ENCODE results near the gene SPA17. TPM values are rescaled to one million over a fixed set of nuclear protein-coding genes. Genes with fewer than 3 reads are reported as not detected.

SPA17 gene
- polyA plus RNA-seq, 3 donors, result 0.75 to 6.7 (median 4.2) TPM

- no peak for DNase-seq
- Mint-ChIP-seq H3K9me3 (peaks cover 0 to 2% (median 0%) of the 10 kb centered on the region in 7 donors), H3K27me3 (ENCODE audit: low read depth in 3 of 3) (no peaks in the 10 kb centered on the region), H3K4me3 (peak overlapping the region; percentile 88 to 93), H3K27ac (peak overlapping the region; percentile 92 to 99 (median 97)), H3K4me1 (peaks cover 38% of the 10 kb centered on the region), H3K36me3 (no peaks in the 10 kb centered on the region)
- Histone ChIP-seq H3K9me3 (replicated peaks in 1 of 2; ENCODE audit: control insufficient read depth in 1 of 2, insufficient read depth in 1 of 2, low read length in 2 of 2) (no peaks in the 10 kb centered on the region), H3K4me1 (ENCODE audit: control insufficient read depth in 1 of 2, insufficient read depth in 2 of 2, low read length in 2 of 2) (peaks cover 35% of the 10 kb centered on the region in 2 donors), H2AFZ (ENCODE audit: insufficient read depth, low read depth, low read length, poor library complexity, severe bottlenecking) (peak overlapping the region; percentile 99), H3K9ac (ENCODE audit: insufficient read depth, low read length, poor library complexity, severe bottlenecking) (peak overlapping the region; percentile 71), H3K27me3 (ENCODE audit: control insufficient read depth in 2 of 2, insufficient read depth in 2 of 2, low read length in 2 of 2) (no peaks in the 10 kb centered on the region), H3K36me3 (replicated peaks in 1 of 2; ENCODE audit: control insufficient read depth in 1 of 2, insufficient read depth in 2 of 2, low read length in 2 of 2) (no peaks in the 10 kb centered on the region), H3K27ac (ENCODE audit: low read depth in 1 of 2, low read length in 2 of 2) (peak overlapping the region; percentile 53 to 84), H4K20me1 (ENCODE audit: insufficient read depth, low read length) (no peaks in the 10 kb centered on the region), H3K4me3 (replicated peaks in 1 of 3; ENCODE audit: low read depth in 2 of 3, low read length in 3 of 3) (peak overlapping the region; percentile 73 to 91 (median 78)), H3K4me2 (replicated peaks; ENCODE audit: extremely low read depth, low read length, poor library complexity, severe bottlenecking) (peak overlapping the region; percentile 96), H3K79me2 (ENCODE audit: insufficient read depth, low read length) (no peaks in the 10 kb centered on the region)
- WGBS (ENCODE audit: insufficient coverage), result 46% methylated on average over 16 of the region's 18 CpGs
- intact Hi-C loops (cut with micrococcal nuclease), result loop anchor here in 1 of 2 donors (5.0 kb wide), 1 partner anchor 128 kb away; the partner anchor contains the start of gene MSANTD2
- TF ChIP-seq CTCF (IDR thresholded peaks at IDR 0.05), result no peak
Observed at GRCh38 chr11:124674168-124674517, 439 bp downstream of the SPA17 start.

GRCh38 chr11:124674571-124674970, 867 bp downstream of the SPA17 start:
- Histone ChIP-seq H3K4me3 (replicated peaks in 1 of 3; ENCODE audit: low read depth in 2 of 3, low read length in 3 of 3) (peak overlapping the region in 2 of 3 experiments; percentile 73 to 91), H3K36me3 (replicated peaks in 1 of 2; ENCODE audit: control insufficient read depth in 1 of 2, insufficient read depth in 2 of 2, low read length in 2 of 2) (no peaks in the 10 kb centered on the region), H3K9me3 (replicated peaks in 1 of 2; ENCODE audit: control insufficient read depth in 1 of 2, insufficient read depth in 1 of 2, low read length in 2 of 2) (no peaks in the 10 kb centered on the region), H3K9ac (ENCODE audit: insufficient read depth, low read length, poor library complexity, severe bottlenecking) (no peak overlapping the region), H4K20me1 (ENCODE audit: insufficient read depth, low read length) (no peaks in the 10 kb centered on the region), H3K79me2 (ENCODE audit: insufficient read depth, low read length) (no peaks in the 10 kb centered on the region), H2AFZ (ENCODE audit: insufficient read depth, low read depth, low read length, poor library complexity, severe bottlenecking) (peak overlapping the region; percentile 99), H3K4me1 (ENCODE audit: control insufficient read depth in 1 of 2, insufficient read depth in 2 of 2, low read length in 2 of 2) (peaks cover 35% of the 10 kb centered on the region in 2 donors), H3K4me2 (replicated peaks; ENCODE audit: extremely low read depth, low read length, poor library complexity, severe bottlenecking) (peak overlapping the region; percentile 96), H3K27me3 (ENCODE audit: control insufficient read depth in 2 of 2, insufficient read depth in 2 of 2, low read length in 2 of 2) (no peaks in the 10 kb centered on the region), H3K27ac (ENCODE audit: low read depth in 1 of 2, low read length in 2 of 2) (peak overlapping the region; percentile 53 to 84)
- Mint-ChIP-seq H3K36me3 (no peaks in the 10 kb centered on the region), H3K4me1 (peaks cover 38% of the 10 kb centered on the region), H3K27me3 (ENCODE audit: low read depth in 3 of 3) (no peaks in the 10 kb centered on the region), H3K27ac (peak overlapping the region; percentile 92 to 99 (median 97)), H3K4me3 (peak overlapping the region; percentile 88 to 93), H3K9me3 (peaks cover 0 to 2% (median 0%) of the 10 kb centered on the region in 7 donors)
- TF ChIP-seq CTCF (IDR thresholded peaks at IDR 0.05), result no peak
- no CpG with 5 or more reads among the region's 5 CpGs for WGBS (ENCODE audit: insufficient coverage)
- intact Hi-C loops (cut with micrococcal nuclease), result loop anchor here in 1 of 2 donors (5.0 kb wide), 1 partner anchor 128 kb away; the partner anchor contains the start of gene MSANTD2
- DNase-seq, result peak in 2 of 3 donors; percentile 9 to 17

Measured in CD14-positive monocyte (primary cell).